Natural killer cell (primary cell): Measurements from ENCODE around the gene GABRA5. TPM values are rescaled to one million over a fixed set of nuclear protein-coding genes. Genes with fewer than 3 reads are reported as not detected.

Experiments used
- ATAC-seq, 3 donors: fragments of 150-1000 bp in 2 of 3; fragments of 200-7000 bp in 1 of 3; cut with Tn5 transposase; 1 replicate in 1 of 3; 2 replicates in 2 of 3; pipeline ENCODE4 v1.10.0; 2021; ENCODE audit warnings: mild to moderate bottlenecking in 2 of 3, moderate library complexity in 2 of 3
- DNase-seq, 2 donors: peaks; one replicate each; pipeline versions ENCODE4 v3.0.0 to v3.0.0-alpha.2; 2013 to 2021; ENCODE audit warnings: mixed read lengths in 1 of 2
- H3K27ac ChIP-seq: one replicate; pipeline ENCODE4 v1.5.1; 2013; ENCODE audit warnings: mild to moderate bottlenecking, low read length
- H3K27me3 ChIP-seq: one replicate; pipeline ENCODE4 v1.6.1; 2013; ENCODE audit warnings: low read length; ENCODE audit not compliant: control insufficient read depth, insufficient read depth
- H3K36me3 ChIP-seq: one replicate; pipeline ENCODE4 v1.6.1; 2013; ENCODE audit warnings: low read length; ENCODE audit not compliant: control insufficient read depth, insufficient read depth
- H3K4me1 ChIP-seq: one replicate; pipeline ENCODE4 v1.6.1; 2013; ENCODE audit warnings: low read length; ENCODE audit not compliant: control insufficient read depth, insufficient read depth
- H3K4me3 ChIP-seq: one replicate; pipeline ENCODE4 v1.5.1; 2013; ENCODE audit warnings: low read length
- H3K9me3 ChIP-seq: one replicate; pipeline ENCODE4 v1.6.1; 2013; ENCODE audit warnings: low read length; ENCODE audit not compliant: control insufficient read depth, insufficient read depth
- H3K27ac Mint-ChIP-seq, 2 donors: one replicate each; pipeline ENCODE4 v1.8.0; 2022; ENCODE audit warnings: mild to moderate bottlenecking in 2 of 2, mixed read lengths in 2 of 2, moderate library complexity in 1 of 2
- H3K27me3 Mint-ChIP-seq, 2 donors: one replicate each; pipeline ENCODE4 v1.8.0; 2022; ENCODE audit warnings: low read depth in 2 of 2, mixed read lengths in 2 of 2
- H3K36me3 Mint-ChIP-seq: one replicate; pipeline ENCODE4 v1.8.0; 2022; ENCODE audit warnings: mixed read lengths
- H3K4me1 Mint-ChIP-seq, 2 donors: one replicate each; pipeline ENCODE4 v1.8.0; 2022; ENCODE audit warnings: mixed read lengths in 2 of 2
- H3K4me3 Mint-ChIP-seq: one replicate; pipeline ENCODE4 v1.8.0; 2022; ENCODE audit warnings: mild to moderate bottlenecking, moderate library complexity, mixed read lengths
- H3K9me3 Mint-ChIP-seq, 2 donors: one replicate each; pipeline ENCODE4 v1.8.0; 2022; ENCODE audit warnings: mixed read lengths in 2 of 2
- WGBS: methylation state at CpG from one replicate; pipeline ENCODE4 v1.1.7; 2013; ENCODE audit warnings: missing lambda C conversion rate; ENCODE audit not compliant: insufficient coverage; 5-methylcytosine and 5-hydroxymethylcytosine counted together
- intact Hi-C: fragments of 100-400 bp; cut with micrococcal nuclease; formaldehyde crosslinking; loops from one replicate; pipeline ENCODE4 v1.14.2; 2022
- total RNA-seq, 4 donors: library from RNA; stranded (reverse); fragments of 120-200 nt in 1 of 4; gene quantifications; one replicate each; pipeline versions ENCODE4 v1.2.3 to v1.2.4, GENCODE V29; 2013 to 2022
- TF ChIP-seq, protein P1 (sequence below): fragments of 200-600 bp; IDR thresholded peaks from one replicate; pipeline ENCODE4 v1.8.0; 2022; ENCODE audit warnings: antibody characterized with exemption

GABRA5 gene
- total RNA-seq, 3 donors from 2014 or later (not counting 1 experiment from before 2014, with no cell fraction given), result not detected

DNA sequence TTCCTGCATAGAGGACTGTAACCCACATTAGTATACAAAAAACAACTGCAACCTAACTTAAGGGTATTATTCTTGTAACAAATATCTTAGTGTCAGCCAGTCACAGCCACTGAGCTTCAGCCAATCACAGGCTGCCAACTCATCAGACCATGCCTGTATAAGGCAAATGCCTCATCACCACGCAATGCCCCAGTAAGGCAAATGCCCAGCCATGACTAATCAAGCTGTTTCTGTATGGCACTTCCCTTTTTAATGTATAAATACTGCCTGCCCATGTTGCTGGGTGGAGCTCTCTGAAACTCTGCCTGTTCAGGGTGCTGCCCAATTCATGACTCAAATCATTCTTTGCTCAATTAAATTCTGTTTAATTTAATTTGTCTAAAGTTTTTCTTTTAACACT is 18.4 kb upstream of the GABRA5 start:
- no peak overlapping the region for H3K27ac Mint-ChIP-seq
- ATAC-seq, result no peak
- no peaks in the 10 kb centered on the region for H3K36me3 Mint-ChIP-seq
- Histone ChIP-seq H3K27ac (no peak overlapping the region), H3K27me3 (no peaks in the 10 kb centered on the region), H3K4me3 (no peak overlapping the region), H3K9me3 (no peaks in the 10 kb centered on the region), H3K4me1 (no peaks in the 10 kb centered on the region), H3K36me3 (no peaks in the 10 kb centered on the region)
- H3K27me3 Mint-ChIP-seq, result no peaks in the 10 kb centered on the region
- peaks cover 13 to 14% of the 10 kb centered on the region in 2 donors for H3K9me3 Mint-ChIP-seq
- TF ChIP-seq, protein P1, sequence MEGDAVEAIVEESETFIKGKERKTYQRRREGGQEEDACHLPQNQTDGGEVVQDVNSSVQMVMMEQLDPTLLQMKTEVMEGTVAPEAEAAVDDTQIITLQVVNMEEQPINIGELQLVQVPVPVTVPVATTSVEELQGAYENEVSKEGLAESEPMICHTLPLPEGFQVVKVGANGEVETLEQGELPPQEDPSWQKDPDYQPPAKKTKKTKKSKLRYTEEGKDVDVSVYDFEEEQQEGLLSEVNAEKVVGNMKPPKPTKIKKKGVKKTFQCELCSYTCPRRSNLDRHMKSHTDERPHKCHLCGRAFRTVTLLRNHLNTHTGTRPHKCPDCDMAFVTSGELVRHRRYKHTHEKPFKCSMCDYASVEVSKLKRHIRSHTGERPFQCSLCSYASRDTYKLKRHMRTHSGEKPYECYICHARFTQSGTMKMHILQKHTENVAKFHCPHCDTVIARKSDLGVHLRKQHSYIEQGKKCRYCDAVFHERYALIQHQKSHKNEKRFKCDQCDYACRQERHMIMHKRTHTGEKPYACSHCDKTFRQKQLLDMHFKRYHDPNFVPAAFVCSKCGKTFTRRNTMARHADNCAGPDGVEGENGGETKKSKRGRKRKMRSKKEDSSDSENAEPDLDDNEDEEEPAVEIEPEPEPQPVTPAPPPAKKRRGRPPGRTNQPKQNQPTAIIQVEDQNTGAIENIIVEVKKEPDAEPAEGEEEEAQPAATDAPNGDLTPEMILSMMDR, result no peak
- 66% methylated on average over 1 of the region's 1 CpG for WGBS
- H3K4me3 Mint-ChIP-seq, result no peak overlapping the region
- H3K4me1 Mint-ChIP-seq, result no peaks in the 10 kb centered on the region
- intact Hi-C loops, result no loop called here
- no peak for DNase-seq

DNA sequence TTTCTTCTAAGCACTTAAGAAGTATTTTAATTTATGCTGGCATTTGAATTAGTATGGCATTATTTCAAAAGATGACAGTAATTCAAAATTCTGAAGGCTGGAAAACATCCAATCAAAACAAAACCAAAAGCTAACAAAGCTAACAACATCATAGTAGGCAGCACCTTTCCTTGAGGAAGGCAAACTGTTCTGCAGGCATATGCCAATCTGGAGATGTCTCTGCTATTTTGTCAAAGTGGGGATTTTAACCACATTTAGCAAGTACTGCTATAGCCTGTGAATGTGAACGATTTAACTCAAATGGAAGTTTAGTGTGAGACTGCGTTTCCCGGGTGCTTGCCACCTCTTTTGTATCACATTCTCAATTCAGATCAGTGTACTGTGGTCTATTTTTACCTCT is 16.7 kb upstream of the GABRA5 start:
- no peaks in the 10 kb centered on the region for H3K4me1 ChIP-seq
- no peak overlapping the region for H3K4me3 Mint-ChIP-seq
- H3K27ac Mint-ChIP-seq, result no peak overlapping the region
- H3K4me3 ChIP-seq, result no peak overlapping the region
- no peaks in the 10 kb centered on the region for H3K36me3 Mint-ChIP-seq
- DNase-seq, result no peak
- peaks cover 13 to 14% of the 10 kb centered on the region in 2 donors for H3K9me3 Mint-ChIP-seq
- intact Hi-C loops, result no loop called here
- WGBS, result 92% methylated on average over 3 of the region's 3 CpGs
- H3K4me1 Mint-ChIP-seq, result no peaks in the 10 kb centered on the region
- no peaks in the 10 kb centered on the region for H3K9me3 ChIP-seq
- H3K27me3 Mint-ChIP-seq, result no peaks in the 10 kb centered on the region
- ATAC-seq, result no peak
- no peaks in the 10 kb centered on the region for H3K27me3 ChIP-seq
- TF ChIP-seq, protein P1, result no peak
- H3K36me3 ChIP-seq, result no peaks in the 10 kb centered on the region
- no peak overlapping the region for H3K27ac ChIP-seq

DNA sequence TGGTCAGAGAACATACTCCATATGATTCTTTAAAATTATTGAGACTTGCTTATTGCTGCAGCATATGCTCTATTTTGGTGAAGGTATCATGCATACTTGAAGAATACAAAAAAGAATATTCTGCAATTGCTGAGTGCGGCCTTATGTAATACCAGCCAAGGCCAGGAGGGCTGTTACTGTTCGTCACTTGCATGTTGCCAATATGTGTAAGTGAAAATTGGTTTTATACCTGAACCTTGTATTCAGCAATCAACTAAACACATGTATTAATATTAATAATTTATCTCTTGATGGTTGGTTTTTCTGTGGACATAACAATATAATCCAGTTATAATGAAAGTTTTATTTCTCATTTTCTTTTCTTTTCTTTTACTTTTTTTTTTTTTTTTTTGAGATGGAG is 13.9 kb upstream of the GABRA5 start:
- Histone ChIP-seq H3K27me3 (no peaks in the 10 kb centered on the region), H3K4me1 (no peaks in the 10 kb centered on the region), H3K4me3 (no peak overlapping the region), H3K36me3 (no peaks in the 10 kb centered on the region), H3K9me3 (no peaks in the 10 kb centered on the region), H3K27ac (no peak overlapping the region)
- no peak overlapping the region for H3K27ac Mint-ChIP-seq
- no peaks in the 10 kb centered on the region for H3K27me3 Mint-ChIP-seq
- H3K36me3 Mint-ChIP-seq, result no peaks in the 10 kb centered on the region
- H3K9me3 Mint-ChIP-seq, result peaks cover 12 to 15% of the 10 kb centered on the region in 2 donors
- DNase-seq (no peak), ATAC-seq (no peak)
- intact Hi-C loops, result no loop called here
- H3K4me1 Mint-ChIP-seq, result no peaks in the 10 kb centered on the region
- WGBS, result 100% methylated on average over 2 of the region's 2 CpGs
- TF ChIP-seq, protein P1, result no peak
- no peak overlapping the region for H3K4me3 Mint-ChIP-seq

DNA sequence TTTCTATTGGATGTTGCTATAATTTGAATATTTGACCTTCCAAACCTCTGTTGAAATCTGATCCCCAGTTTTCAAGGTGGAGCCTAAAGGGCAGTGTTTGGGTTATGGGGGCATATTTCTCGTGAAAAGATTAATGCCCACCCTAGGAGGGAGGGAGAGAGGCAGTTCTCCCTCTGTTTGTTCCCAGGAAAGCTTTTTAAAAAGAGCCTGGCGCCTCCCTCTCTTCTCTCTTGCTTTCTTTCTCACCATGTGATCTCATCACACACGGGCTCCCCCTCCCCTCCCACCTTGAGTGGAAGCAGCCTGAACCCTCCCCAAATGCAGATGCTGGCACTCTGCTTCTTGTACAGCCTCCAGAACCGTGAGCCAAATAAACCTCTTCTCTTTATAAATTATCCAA is 12.4 kb upstream of the GABRA5 start:
- DNase-seq, result no peak
- Mint-ChIP-seq H3K4me3 (no peak overlapping the region), H3K27ac (no peak overlapping the region), H3K36me3 (no peaks in the 10 kb centered on the region), H3K27me3 (no peaks in the 10 kb centered on the region), H3K4me1 (no peaks in the 10 kb centered on the region), H3K9me3 (peaks cover 6% of the 10 kb centered on the region in 2 donors)
- Histone ChIP-seq H3K27me3 (no peaks in the 10 kb centered on the region), H3K4me1 (no peaks in the 10 kb centered on the region), H3K4me3 (no peak overlapping the region), H3K36me3 (no peaks in the 10 kb centered on the region), H3K27ac (no peak overlapping the region), H3K9me3 (no peaks in the 10 kb centered on the region)
- no peak for ATAC-seq
- TF ChIP-seq, protein P1, result no peak
- intact Hi-C loops, result no loop called here
- WGBS, result 59% methylated on average over 4 of the region's 4 CpGs
